A673 (cell line): ENCODE data around the gene COL1A1. TPM values are rescaled to one million over a fixed set of nuclear protein-coding genes. Genes with fewer than 3 reads are reported as not detected.
A peak's percentile ranks its signal among the peaks of the same experiment; 100 is the strongest.

Source experiments
- BruUV-seq: library from RNA; stranded (reverse); fragments of 400-500 nt; replicated peaks from 2 replicates; lab custom pipeline; 2021; lab: Mats Ljungman, UMichigan
- CTCF ChIA-PET: fragments of 300-600 bp; sonication (Branson Sonifier 250); formaldehyde crosslinking; loops from one replicate; lab custom pipeline; 2022; ENCODE audit warnings: antibody characterized with exemption; lab: Charles Lee
- POLR2A ChIA-PET: fragments of 300-600 bp; sonication (Branson Sonifier 250); formaldehyde crosslinking; loops from one replicate; lab custom pipeline; 2022; ENCODE audit warnings: antibody characterized with exemption; ENCODE audit not compliant: low non-redundant PET; lab: Charles Lee
- DNase-seq: peaks from one replicate; pipeline ENCODE4 v3.0.0-alpha.2; 2015; ENCODE audit warnings: low spot score
- H3K27ac ChIP-seq: fragments of 200-600 bp; sonication (generic); 2 replicates; pipeline ENCODE4 v1.5.1; 2016; ENCODE audit warnings: mixed run types, low read depth, mild to moderate bottlenecking, mixed read lengths, antibody characterized with exemption, low read length; ENCODE audit not compliant: poor library complexity, severe bottlenecking
- H3K27me3 ChIP-seq: fragments of 200-600 bp; sonication (generic); replicated peaks from 2 replicates; pipeline ENCODE4 v1.6.1; 2017; ENCODE audit warnings: mixed run types, low read depth, mild to moderate bottlenecking, mixed read lengths, antibody characterized with exemption, low read length; ENCODE audit not compliant: insufficient read depth, poor library complexity
- H3K36me3 ChIP-seq: fragments of 200-600 bp; sonication (generic); 2 replicates; pipeline ENCODE4 v1.6.1; 2016; ENCODE audit warnings: mixed run types, mild to moderate bottlenecking, mixed read lengths, antibody characterized with exemption, low read length; ENCODE audit not compliant: insufficient read depth, poor library complexity, severe bottlenecking
- H3K4me1 ChIP-seq: fragments of 200-600 bp; sonication (generic); 2 replicates; pipeline ENCODE4 v1.6.1; 2017; ENCODE audit warnings: mixed run types, mild to moderate bottlenecking, mixed read lengths, antibody characterized with exemption, low read length; ENCODE audit not compliant: insufficient read depth, poor library complexity, severe bottlenecking
- H3K4me3 ChIP-seq: fragments of 200-600 bp; sonication (generic); 2 replicates; pipeline ENCODE4 v1.5.1; 2016; ENCODE audit warnings: low read depth, mixed run types, mild to moderate bottlenecking, mixed read lengths, low read length; ENCODE audit not compliant: poor library complexity, severe bottlenecking
- H3K9me3 ChIP-seq: fragments of 200-600 bp; sonication (generic); 2 replicates; pipeline ENCODE4 v1.6.1; 2016; ENCODE audit warnings: mixed run types, low read depth, mild to moderate bottlenecking, mixed read lengths, antibody characterized with exemption, low read length; ENCODE audit not compliant: poor library complexity, severe bottlenecking
- EZH2 ChIP-seq: fragments of 200-600 bp; sonication (generic); IDR thresholded peaks from 2 replicates; pipeline ENCODE4 v1.6.1; 2017; ENCODE audit warnings: borderline replicate concordance, low read depth, mild to moderate bottlenecking, mixed read lengths, antibody characterized with exemption, low read length; ENCODE audit not compliant: poor library complexity, severe bottlenecking
- intact Hi-C: fragments of 100-400 bp; cut with micrococcal nuclease; formaldehyde crosslinking; loops from one replicate; pipeline ENCODE4 v1.10.0; 2022; ENCODE audit not compliant: unreplicated experiment
- total RNA-seq: library from RNA; stranded (reverse); gene quantifications from 2 replicates; pipeline ENCODE4 v1.2.3, GENCODE V29; 2021
- TF ChIP-seq, protein P1 (sequence below): fragments of 300-800, 200-600 bp; sonication (generic); conservative IDR thresholded peaks from 2 replicates; pipeline ENCODE4 v1.5.1; 2017; ENCODE audit warnings: low read depth, mild to moderate bottlenecking, antibody characterized with exemption, low read length, moderate library complexity, mixed read lengths

Gene COL1A1
- total RNA-seq, 1 experiment from 2014 or later, result 24.6 TPM

DNA sequence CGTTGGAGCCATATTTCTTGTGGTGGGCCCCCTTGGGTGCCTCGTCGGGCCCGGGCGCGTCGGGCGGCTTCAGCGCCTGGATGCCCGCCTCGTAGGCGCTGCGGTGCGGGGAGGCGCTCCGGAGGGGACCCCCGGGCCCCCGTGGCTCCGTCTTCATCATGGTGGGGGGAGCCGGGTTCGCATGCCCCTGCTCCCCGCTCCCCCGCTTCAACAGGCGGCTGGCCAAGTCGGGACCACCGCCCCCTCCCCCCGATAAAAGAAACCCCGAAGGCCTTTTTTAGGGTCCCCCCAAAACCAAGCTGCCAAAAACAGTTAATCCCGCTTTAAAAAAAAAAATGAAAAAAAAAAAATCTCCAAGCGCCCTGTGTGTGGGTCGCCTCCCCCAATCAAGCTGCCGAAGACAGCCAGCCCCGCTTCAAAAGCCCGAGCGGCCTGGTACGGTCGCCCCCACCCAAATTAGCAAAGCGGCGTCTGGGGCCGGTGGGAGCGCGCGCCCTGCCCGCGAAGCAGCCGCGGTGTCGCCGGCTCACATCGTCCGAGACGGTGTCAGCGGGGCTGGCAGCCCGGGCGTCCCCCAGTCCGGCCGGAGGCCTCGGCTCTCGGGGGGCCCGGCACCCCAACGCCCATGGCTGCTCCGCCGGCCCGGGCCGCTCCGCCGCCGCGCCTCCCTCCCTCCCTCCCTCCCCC is 50.9 kb downstream of the COL1A1 start, which contains the start of gene PPP1R9B:
TSS of gene PPP1R9B (minus strand) at position 324 of the 687 bp plus-strand sequence. CDS start at position 160, 164 bp downstream.
- Histone ChIP-seq H3K36me3 (peaks cover under 1% of the 10 kb centered on the region), H3K4me1 (peaks cover 40% of the 10 kb centered on the region), H3K27me3 (no peaks in the 10 kb centered on the region), H3K27ac (peak within 1 kb of the TSS; percentile 86), H3K9me3 (no peaks in the 10 kb centered on the region), H3K4me3 (peak within 1 kb of the TSS; percentile 82)
- POLR2A ChIA-PET, result no interaction called here
- no peak for DNase-seq
- CTCF ChIA-PET, result interaction anchor here (0.9 kb wide), 2 partner anchors 27 to 50 kb away, joined by 3 read pairs; no protein-coding TSS in a partner anchor
- intact Hi-C loops, result no loop called here
- TSS peak; percentile 71 for BruUV-seq
- TF ChIP-seq, protein P1, sequence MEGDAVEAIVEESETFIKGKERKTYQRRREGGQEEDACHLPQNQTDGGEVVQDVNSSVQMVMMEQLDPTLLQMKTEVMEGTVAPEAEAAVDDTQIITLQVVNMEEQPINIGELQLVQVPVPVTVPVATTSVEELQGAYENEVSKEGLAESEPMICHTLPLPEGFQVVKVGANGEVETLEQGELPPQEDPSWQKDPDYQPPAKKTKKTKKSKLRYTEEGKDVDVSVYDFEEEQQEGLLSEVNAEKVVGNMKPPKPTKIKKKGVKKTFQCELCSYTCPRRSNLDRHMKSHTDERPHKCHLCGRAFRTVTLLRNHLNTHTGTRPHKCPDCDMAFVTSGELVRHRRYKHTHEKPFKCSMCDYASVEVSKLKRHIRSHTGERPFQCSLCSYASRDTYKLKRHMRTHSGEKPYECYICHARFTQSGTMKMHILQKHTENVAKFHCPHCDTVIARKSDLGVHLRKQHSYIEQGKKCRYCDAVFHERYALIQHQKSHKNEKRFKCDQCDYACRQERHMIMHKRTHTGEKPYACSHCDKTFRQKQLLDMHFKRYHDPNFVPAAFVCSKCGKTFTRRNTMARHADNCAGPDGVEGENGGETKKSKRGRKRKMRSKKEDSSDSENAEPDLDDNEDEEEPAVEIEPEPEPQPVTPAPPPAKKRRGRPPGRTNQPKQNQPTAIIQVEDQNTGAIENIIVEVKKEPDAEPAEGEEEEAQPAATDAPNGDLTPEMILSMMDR, result no peak
- no peak for TF ChIP-seq EZH2

DNA sequence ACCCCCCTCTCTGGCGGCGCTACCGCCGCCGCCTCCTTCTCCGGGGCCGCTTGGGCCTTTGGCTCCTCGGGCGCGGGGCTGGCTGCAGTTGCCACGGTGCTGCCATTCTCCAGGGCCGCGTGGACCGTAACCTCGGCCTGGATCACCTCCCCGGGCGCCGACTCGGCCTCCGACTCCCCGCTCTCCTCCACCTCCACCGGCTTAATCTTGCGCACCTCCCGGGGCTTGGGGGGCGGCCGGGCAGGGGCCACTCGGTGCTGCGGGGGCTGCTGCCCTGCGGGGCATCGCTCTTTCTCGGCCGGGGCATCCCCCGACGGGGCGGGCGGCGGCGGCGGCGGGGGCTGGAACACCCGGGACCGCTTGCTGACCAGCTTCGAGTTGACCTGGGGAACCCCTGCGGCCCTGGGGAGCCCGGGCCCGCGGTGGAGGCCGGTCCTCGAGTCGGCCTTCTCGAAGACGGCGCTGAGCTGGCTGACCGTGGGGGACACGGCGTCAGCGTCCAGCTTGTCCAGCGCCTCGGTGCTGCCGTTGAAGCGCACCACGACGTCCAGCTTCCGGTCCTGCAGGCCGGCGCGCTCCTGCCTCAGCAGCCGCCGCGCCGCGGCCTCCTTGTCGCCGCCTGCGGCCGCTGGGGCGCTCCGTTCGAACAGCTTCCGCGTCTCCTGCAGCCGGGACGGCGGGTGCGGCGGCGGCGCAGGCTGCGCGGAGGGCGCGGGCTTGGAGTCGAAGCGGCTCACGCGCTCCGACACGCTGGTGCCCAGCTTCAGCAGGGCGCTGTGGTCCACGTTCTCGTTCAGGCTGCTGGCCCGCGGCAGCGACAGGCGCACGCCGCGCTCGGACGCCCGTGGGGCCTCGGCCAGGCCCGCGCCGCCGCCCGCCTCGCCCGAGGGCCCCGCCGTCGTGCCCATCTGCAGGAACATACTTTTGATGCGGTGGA is 51.7 kb downstream of the COL1A1 start:
- intact Hi-C loops, result no loop called here
- Histone ChIP-seq H3K4me3 (peak overlapping the region; percentile 82), H3K4me1 (peaks cover 32% of the 10 kb centered on the region), H3K27ac (peak overlapping the region; percentile 86), H3K27me3 (no peaks in the 10 kb centered on the region), H3K36me3 (peaks cover 9% of the 10 kb centered on the region), H3K9me3 (no peaks in the 10 kb centered on the region)
- ChIA-PET POLR2A (no interaction called here), CTCF (interaction anchor here (0.9 kb wide), 2 partner anchors 26 to 51 kb away, joined by 3 read pairs; no protein-coding TSS in a partner anchor)
- peak; percentile 74 for DNase-seq
- no TSS peak for BruUV-seq
- TF ChIP-seq, protein P1, result 0 out of 2 replicates have a peak, but pooled peaks have one; percentile 14
- no peak for TF ChIP-seq EZH2

DNA sequence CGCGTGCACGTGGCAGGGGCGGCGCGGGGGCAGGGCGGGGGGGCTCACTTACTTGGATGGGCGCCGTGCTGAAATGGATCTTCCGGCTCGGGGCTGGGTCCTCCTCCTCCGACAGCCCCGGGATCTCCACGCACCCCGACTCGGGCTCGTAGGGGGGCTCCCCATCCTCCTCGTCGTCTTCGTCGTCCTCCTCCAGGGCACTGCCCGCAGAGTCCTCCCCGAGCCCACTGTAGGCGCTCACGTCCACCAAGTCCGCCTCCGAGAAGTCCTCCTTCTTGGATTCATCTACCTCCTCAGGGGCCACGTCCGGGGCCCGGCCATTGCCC is 52.4 kb downstream of the COL1A1 start:
- Histone ChIP-seq H3K27ac (peak overlapping the region; percentile 86), H3K4me3 (peak overlapping the region; percentile 82), H3K36me3 (peaks cover 15% of the 10 kb centered on the region), H3K4me1 (peaks cover 32% of the 10 kb centered on the region), H3K9me3 (no peaks in the 10 kb centered on the region), H3K27me3 (no peaks in the 10 kb centered on the region)
- POLR2A ChIA-PET, result no interaction called here
- no peak for TF ChIP-seq EZH2
- TF ChIP-seq, protein P1, result no peak
- DNase-seq, result peak; percentile 29
- intact Hi-C loops, result no loop called here
- no TSS peak for BruUV-seq
- CTCF ChIA-PET, result no interaction called here
